Measurements from ENCODE around the gene ALPL.

The ALPL gene

GRCh38 chr1:21586846-21587601 is 77.8 kb downstream of the ALPL start:
- Histone ChIP-seq H3K27me3 (ENCODE audit: insufficient read depth, poor library complexity, severe bottlenecking) (no peaks in the 10 kb centered on the region), H3K27ac (ENCODE audit: poor library complexity, severe bottlenecking) (no peak overlapping the region), H3K4me1 (ENCODE audit: insufficient read depth, poor library complexity, severe bottlenecking) (no peaks in the 10 kb centered on the region), H3K4me3 (ENCODE audit: severe bottlenecking) (no peak overlapping the region), H3K36me3 (ENCODE audit: low read depth) (no peaks in the 10 kb centered on the region), H3K9me3 (ENCODE audit: severe bottlenecking) (no peaks in the 10 kb centered on the region)
- ATAC-seq (ENCODE audit: low read depth) (peak; percentile 89), DNase-seq (ENCODE audit: low spot score) (no peak)
- TF ChIP-seq CTCF (IDR thresholded peaks at IDR 0.05; ENCODE audit: poor library complexity, severe bottlenecking) = no peak

- ATAC-seq (ENCODE audit: low read depth) (no peak), DNase-seq (ENCODE audit: low spot score) (no peak)
- H3K36me3 ChIP-seq (ENCODE audit: low read depth) = no peaks in the 10 kb centered on the region
- H3K9me3 ChIP-seq (ENCODE audit: severe bottlenecking) = no peaks in the 10 kb centered on the region
- no peak overlapping the region for H3K4me3 ChIP-seq (ENCODE audit: severe bottlenecking)
- no peak overlapping the region for H3K27ac ChIP-seq (ENCODE audit: poor library complexity, severe bottlenecking)
- H3K27me3 ChIP-seq (ENCODE audit: insufficient read depth, poor library complexity, severe bottlenecking) = no peaks in the 10 kb centered on the region
- no peaks in the 10 kb centered on the region for H3K4me1 ChIP-seq (ENCODE audit: insufficient read depth, poor library complexity, severe bottlenecking)
- no peak for TF ChIP-seq CTCF (IDR thresholded peaks at IDR 0.05; ENCODE audit: poor library complexity, severe bottlenecking)
These were observed 78.4 kb downstream of the ALPL start for GRCh38 chr1:21587602-21587953.

GRCh38 chr1:21589618-21590017 is 80.4 kb downstream of the ALPL start:
- Histone ChIP-seq H3K27ac (ENCODE audit: poor library complexity, severe bottlenecking) (no peak overlapping the region), H3K4me3 (ENCODE audit: severe bottlenecking) (no peak overlapping the region), H3K36me3 (ENCODE audit: low read depth) (no peaks in the 10 kb centered on the region), H3K9me3 (ENCODE audit: severe bottlenecking) (no peaks in the 10 kb centered on the region), H3K27me3 (ENCODE audit: insufficient read depth, poor library complexity, severe bottlenecking) (no peaks in the 10 kb centered on the region), H3K4me1 (ENCODE audit: insufficient read depth, poor library complexity, severe bottlenecking) (no peaks in the 10 kb centered on the region)
- no peak for TF ChIP-seq CTCF (IDR thresholded peaks at IDR 0.05; ENCODE audit: poor library complexity, severe bottlenecking)
- DNase-seq (ENCODE audit: low spot score) (no peak), ATAC-seq (ENCODE audit: low read depth) (no peak)

GRCh38 chr1:21590126-21590880 is 81.1 kb downstream of the ALPL start:
- no peaks in the 10 kb centered on the region for H3K27me3 ChIP-seq (ENCODE audit: insufficient read depth, poor library complexity, severe bottlenecking)
- no peaks in the 10 kb centered on the region for H3K4me1 ChIP-seq (ENCODE audit: insufficient read depth, poor library complexity, severe bottlenecking)
- H3K9me3 ChIP-seq (ENCODE audit: severe bottlenecking) = no peaks in the 10 kb centered on the region
- no peak overlapping the region for H3K27ac ChIP-seq (ENCODE audit: poor library complexity, severe bottlenecking)
- H3K4me3 ChIP-seq (ENCODE audit: severe bottlenecking) = no peak overlapping the region
- no peak for ATAC-seq (ENCODE audit: low read depth)
- TF ChIP-seq CTCF (IDR thresholded peaks at IDR 0.05; ENCODE audit: poor library complexity, severe bottlenecking) = no peak
- H3K36me3 ChIP-seq (ENCODE audit: low read depth) = no peaks in the 10 kb centered on the region
- no peak for DNase-seq (ENCODE audit: low spot score)

GRCh38 chr1:21590934-21591333 is 81.7 kb downstream of the ALPL start:
- no peaks in the 10 kb centered on the region for H3K27me3 ChIP-seq (ENCODE audit: insufficient read depth, poor library complexity, severe bottlenecking)
- no peak overlapping the region for H3K27ac ChIP-seq (ENCODE audit: poor library complexity, severe bottlenecking)
- no peak for TF ChIP-seq CTCF (IDR thresholded peaks at IDR 0.05; ENCODE audit: poor library complexity, severe bottlenecking)
- H3K4me1 ChIP-seq (ENCODE audit: insufficient read depth, poor library complexity, severe bottlenecking) = no peaks in the 10 kb centered on the region
- DNase-seq (ENCODE audit: low spot score) (no peak), ATAC-seq (ENCODE audit: low read depth) (no peak)
- H3K36me3 ChIP-seq (ENCODE audit: low read depth) = no peaks in the 10 kb centered on the region
- H3K9me3 ChIP-seq (ENCODE audit: severe bottlenecking) = no peaks in the 10 kb centered on the region
- no peak overlapping the region for H3K4me3 ChIP-seq (ENCODE audit: severe bottlenecking)
